A549 (cell line): ENCODE results near the gene SP2.

Source experiments
- CBX8 ChIP-seq: fragments of 200-600 bp; sonication (generic); IDR thresholded peaks from 2 replicates; pipeline ENCODE4 v1.6.1; 2016
- CEBPB ChIP-seq, 2 experiments: fragments of >200 bp in 1 of 2; sonication (Bioruptor Twin) in 1 of 2; formaldehyde crosslinking in 1 of 2; IDR thresholded peaks; 2 replicates each; pipeline ENCODE4 v1.6.1; 2012 to 2016
- CTCF ChIP-seq: fragments of >200 bp; sonication (Bioruptor Twin); formaldehyde crosslinking; IDR thresholded peaks from 3 replicates; pipeline ENCODE4 v1.5.1; 2016
- MAFK ChIP-seq: fragments of 450-650 bp; IDR thresholded peaks from 2 replicates; pipeline ENCODE4 v1.6.1; 2014; ENCODE audit not compliant: partially characterized antibody
- MAX ChIP-seq: IDR thresholded peaks from 2 replicates; pipeline ENCODE4 v1.6.1; 2012
- POLR2A ChIP-seq: IDR thresholded peaks from 2 replicates; pipeline ENCODE4 v1.6.1; 2012; ENCODE audit warnings: mild to moderate bottlenecking, low read length
- POLR2AphosphoS2 ChIP-seq: conservative IDR thresholded peaks from 2 replicates; pipeline ENCODE4 v1.6.1; 2012; ENCODE audit warnings: low read length, improper control_type of control experiment, inconsistent platforms
- RAD21 ChIP-seq, 2 experiments: fragments of >200 bp in 1 of 2; sonication (Bioruptor Twin) in 1 of 2; formaldehyde crosslinking in 1 of 2; IDR thresholded peaks in 1 of 2; conservative IDR thresholded peaks in 1 of 2; 2 replicates in 1 of 2; 3 replicates in 1 of 2; pipeline ENCODE4 v1.6.1; 2012 to 2018; ENCODE audit warnings: inconsistent platforms in 1 of 2
- RCOR1 ChIP-seq: fragments of 150-350 bp; IDR thresholded peaks from 2 replicates; pipeline ENCODE4 v1.6.1; 2014; ENCODE audit warnings: antibody characterized with exemption, low read length, low read depth
- REST ChIP-seq: fragments of 200-600 bp; sonication (generic); IDR thresholded peaks from 2 replicates; pipeline ENCODE4 v1.6.1; 2016; ENCODE audit warnings: antibody characterized with exemption, mild to moderate bottlenecking, moderate library complexity
- RNF2 ChIP-seq: fragments of 200-600 bp; sonication (generic); IDR thresholded peaks from 2 replicates; pipeline ENCODE4 v1.6.1; 2016; ENCODE audit warnings: low read depth, mild to moderate bottlenecking, antibody characterized with exemption, moderate library complexity, borderline replicate concordance
- TF ChIP-seq, protein P1 (sequence below): fragments of 150-350 bp; IDR thresholded peaks from 2 replicates; pipeline ENCODE4 v1.6.1; 2014; ENCODE audit warnings: low read depth, mild to moderate bottlenecking, low read length
- TF ChIP-seq, protein P2 (sequence below): IDR thresholded peaks from 2 replicates; pipeline ENCODE4 v1.6.1; 2012; ENCODE audit warnings: low read depth, borderline replicate concordance

GRCh38 chr17:47878203-47879027 lies 17.6 kb upstream of the SP2 start:
- TF ChIP-seq CTCF (no peak), POLR2A (no peak), CEBPB (IDR thresholded peaks at IDR 0.05) (no peak), MAFK (no peak), REST (no peak), RCOR1 (no peak), CBX8 (no peak), MAX (no peak), POLR2AphosphoS2 (no peak), RAD21 (conservative IDR thresholded peaks at IDR 0.05 in 1 of 2, IDR thresholded peaks at IDR 0.05 in 1 of 2) (no peak), RNF2 (no peak)
- TF ChIP-seq, protein P1, sequence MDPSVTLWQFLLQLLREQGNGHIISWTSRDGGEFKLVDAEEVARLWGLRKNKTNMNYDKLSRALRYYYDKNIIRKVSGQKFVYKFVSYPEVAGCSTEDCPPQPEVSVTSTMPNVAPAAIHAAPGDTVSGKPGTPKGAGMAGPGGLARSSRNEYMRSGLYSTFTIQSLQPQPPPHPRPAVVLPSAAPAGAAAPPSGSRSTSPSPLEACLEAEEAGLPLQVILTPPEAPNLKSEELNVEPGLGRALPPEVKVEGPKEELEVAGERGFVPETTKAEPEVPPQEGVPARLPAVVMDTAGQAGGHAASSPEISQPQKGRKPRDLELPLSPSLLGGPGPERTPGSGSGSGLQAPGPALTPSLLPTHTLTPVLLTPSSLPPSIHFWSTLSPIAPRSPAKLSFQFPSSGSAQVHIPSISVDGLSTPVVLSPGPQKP = no peak
- TF ChIP-seq, protein P2, sequence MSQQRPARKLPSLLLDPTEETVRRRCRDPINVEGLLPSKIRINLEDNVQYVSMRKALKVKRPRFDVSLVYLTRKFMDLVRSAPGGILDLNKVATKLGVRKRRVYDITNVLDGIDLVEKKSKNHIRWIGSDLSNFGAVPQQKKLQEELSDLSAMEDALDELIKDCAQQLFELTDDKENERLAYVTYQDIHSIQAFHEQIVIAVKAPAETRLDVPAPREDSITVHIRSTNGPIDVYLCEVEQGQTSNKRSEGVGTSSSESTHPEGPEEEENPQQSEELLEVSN = no peak
